Esophagus squamous epithelium (tissue), 4 donors: ENCODE measurements around the gene RMND1.

Experiments
- CTCF ChIP-seq, 6 experiments: fragments of 450-650 bp in 4 of 6; fragments of 200-600 bp in 2 of 6; sonication (generic) in 2 of 6; IDR thresholded peaks; one replicate each; pipeline ENCODE4 v1.5.1; 2016 to 2019; ENCODE audit warnings: antibody characterized with exemption in 6 of 6, mild to moderate bottlenecking in 4 of 6, moderate library complexity in 4 of 6
- POLR2A ChIP-seq, 4 donors: fragments of 450-650 bp; IDR thresholded peaks; one replicate each; pipeline ENCODE4 v1.6.1; 2017; ENCODE audit warnings: antibody characterized with exemption in 4 of 4, mild to moderate bottlenecking in 4 of 4, moderate library complexity in 3 of 4

GRCh38 chr6:151414641-151415260 lies 37.2 kb downstream of the RMND1 start:
- TF ChIP-seq POLR2A (IDR thresholded peaks at IDR 0.05): no peak
- TF ChIP-seq CTCF (IDR thresholded peaks at IDR 0.05): no peak
